ENCODE measurements around the gene BAZ2B.
"Not testable (repeated sequence)": the region's sequence is repeated elsewhere in the genome, so short reads cannot be mapped to it uniquely, and the experiment has no call there.

The BAZ2B gene

GRCh38 chr2:159550231-159550630, 66.1 kb downstream of the BAZ2B start:
- Histone ChIP-seq H3K4me1 (ENCODE audit: control insufficient read depth in 1 of 2, insufficient read depth in 2 of 2, low read length in 2 of 2) (no peaks in the 10 kb centered on the region), H3K27ac (ENCODE audit: low read length) (no peak overlapping the region), H3K4me3 (ENCODE audit: low read depth in 1 of 2, low read length in 2 of 2) (no peak overlapping the region), H3K9me3 (ENCODE audit: control insufficient read depth in 1 of 2, low read length in 2 of 2) (no peaks in the 10 kb centered on the region), H3K27me3 (ENCODE audit: low read depth, low read length) (no peaks in the 10 kb centered on the region), H3K36me3 (ENCODE audit: control insufficient read depth in 1 of 2, insufficient read depth in 2 of 2, low read length in 2 of 2) (peaks cover 0 to 4% of the 10 kb centered on the region in 2 donors)

GRCh38 chr2:159549234-159549633, 67.1 kb downstream of the BAZ2B start:
- Histone ChIP-seq H3K36me3 (ENCODE audit: control insufficient read depth in 1 of 2, insufficient read depth in 2 of 2, low read length in 2 of 2) (peaks cover 0 to 4% of the 10 kb centered on the region in 2 donors), H3K27me3 (ENCODE audit: low read depth, low read length) (no peaks in the 10 kb centered on the region), H3K4me3 (ENCODE audit: low read depth in 1 of 2, low read length in 2 of 2) (no peak overlapping the region), H3K4me1 (ENCODE audit: control insufficient read depth in 1 of 2, insufficient read depth in 2 of 2, low read length in 2 of 2) (no peaks in the 10 kb centered on the region), H3K9me3 (ENCODE audit: control insufficient read depth in 1 of 2, low read length in 2 of 2) (no peaks in the 10 kb centered on the region), H3K27ac (ENCODE audit: low read length) (no peak overlapping the region)

- no peaks in the 10 kb centered on the region for H3K4me1 ChIP-seq (ENCODE audit: control insufficient read depth in 1 of 2, insufficient read depth in 2 of 2, low read length in 2 of 2)
- peaks cover 6 to 9% of the 10 kb centered on the region in 2 donors for H3K36me3 ChIP-seq (ENCODE audit: control insufficient read depth in 1 of 2, insufficient read depth in 2 of 2, low read length in 2 of 2)
- H3K27me3 ChIP-seq (ENCODE audit: low read depth, low read length), result no peaks in the 10 kb centered on the region
- no peak overlapping the region for H3K27ac ChIP-seq (ENCODE audit: low read length)
- H3K4me3 ChIP-seq (ENCODE audit: low read depth in 1 of 2, low read length in 2 of 2), result no peak overlapping the region
- H3K9me3 ChIP-seq (ENCODE audit: control insufficient read depth in 1 of 2, low read length in 2 of 2), result peaks cover 3 to 5% of the 10 kb centered on the region in 2 donors
Observed at GRCh38 chr2:159546716-159547430, 69.5 kb downstream of the BAZ2B start.

- H3K4me3 ChIP-seq (ENCODE audit: low read depth in 1 of 2, low read length in 2 of 2), result no peak overlapping the region
- H3K27ac ChIP-seq (ENCODE audit: low read length), result no peak overlapping the region
- peaks cover 10 to 14% of the 10 kb centered on the region in 2 donors for H3K36me3 ChIP-seq (ENCODE audit: control insufficient read depth in 1 of 2, insufficient read depth in 2 of 2, low read length in 2 of 2)
- no peaks in the 10 kb centered on the region for H3K27me3 ChIP-seq (ENCODE audit: low read depth, low read length)
- peaks cover 5 to 6% of the 10 kb centered on the region in 2 donors for H3K9me3 ChIP-seq (ENCODE audit: control insufficient read depth in 1 of 2, low read length in 2 of 2)
- H3K4me1 ChIP-seq (ENCODE audit: control insufficient read depth in 1 of 2, insufficient read depth in 2 of 2, low read length in 2 of 2), result no peaks in the 10 kb centered on the region
Observed at GRCh38 chr2:159546039-159546438, 70.3 kb downstream of the BAZ2B start.

GRCh38 chr2:159545085-159545484, 71.3 kb downstream of the BAZ2B start:
- H3K9me3 ChIP-seq (ENCODE audit: control insufficient read depth in 1 of 2, low read length in 2 of 2), result peaks cover 5 to 6% of the 10 kb centered on the region in 2 donors
- no peak overlapping the region for H3K27ac ChIP-seq (ENCODE audit: low read length)
- H3K36me3 ChIP-seq (ENCODE audit: control insufficient read depth in 1 of 2, insufficient read depth in 2 of 2, low read length in 2 of 2), result peaks cover 10% of the 10 kb centered on the region in 2 donors
- no peak overlapping the region for H3K4me3 ChIP-seq (ENCODE audit: low read depth in 1 of 2, low read length in 2 of 2)
- H3K4me1 ChIP-seq (ENCODE audit: control insufficient read depth in 1 of 2, insufficient read depth in 2 of 2, low read length in 2 of 2), result no peaks in the 10 kb centered on the region
- H3K27me3 ChIP-seq (ENCODE audit: low read depth, low read length), result no peaks in the 10 kb centered on the region

GRCh38 chr2:159542101-159542500, 74.2 kb downstream of the BAZ2B start:
- H3K36me3 ChIP-seq (ENCODE audit: control insufficient read depth in 1 of 2, insufficient read depth in 2 of 2, low read length in 2 of 2), result peaks cover 10% of the 10 kb centered on the region in 2 donors
- no peak overlapping the region for H3K4me3 ChIP-seq (ENCODE audit: low read depth in 1 of 2, low read length in 2 of 2)
- H3K9me3 ChIP-seq (ENCODE audit: control insufficient read depth in 1 of 2, low read length in 2 of 2), result peaks cover 5 to 6% of the 10 kb centered on the region in 2 donors
- H3K27me3 ChIP-seq (ENCODE audit: low read depth, low read length), result no peaks in the 10 kb centered on the region
- H3K4me1 ChIP-seq (ENCODE audit: control insufficient read depth in 1 of 2, insufficient read depth in 2 of 2, low read length in 2 of 2), result no peaks in the 10 kb centered on the region
- H3K27ac ChIP-seq (ENCODE audit: low read length), result no peak overlapping the region

GRCh38 chr2:159539701-159540100, 76.6 kb downstream of the BAZ2B start:
- Histone ChIP-seq H3K36me3 (ENCODE audit: control insufficient read depth in 1 of 2, insufficient read depth in 2 of 2, low read length in 2 of 2) (peaks cover 10% of the 10 kb centered on the region in 2 donors), H3K4me1 (ENCODE audit: control insufficient read depth in 1 of 2, insufficient read depth in 2 of 2, low read length in 2 of 2) (no peaks in the 10 kb centered on the region), H3K27me3 (ENCODE audit: low read depth, low read length) (no peaks in the 10 kb centered on the region)

GRCh38 chr2:159538801-159539200, 77.5 kb downstream of the BAZ2B start:
- Histone ChIP-seq H3K27ac (ENCODE audit: low read length) (no peak overlapping the region), H3K4me3 (ENCODE audit: low read depth in 1 of 2, low read length in 2 of 2) (no peak overlapping the region), H3K9me3 (ENCODE audit: control insufficient read depth in 1 of 2, low read length in 2 of 2) (peaks cover 5 to 6% of the 10 kb centered on the region in 2 donors), H3K4me1 (ENCODE audit: control insufficient read depth in 1 of 2, insufficient read depth in 2 of 2, low read length in 2 of 2) (no peaks in the 10 kb centered on the region), H3K36me3 (ENCODE audit: control insufficient read depth in 1 of 2, insufficient read depth in 2 of 2, low read length in 2 of 2) (peaks cover 10% of the 10 kb centered on the region in 2 donors), H3K27me3 (ENCODE audit: low read depth, low read length) (no peaks in the 10 kb centered on the region)

More at GRCh38 chr2:159539701-159540100, 76.6 kb downstream of the BAZ2B start:
- no peak overlapping the region for H3K27ac ChIP-seq (ENCODE audit: low read length)
- no peak overlapping the region for H3K4me3 ChIP-seq (ENCODE audit: low read depth in 1 of 2, low read length in 2 of 2)
- peaks cover 5 to 6% of the 10 kb centered on the region in 2 donors for H3K9me3 ChIP-seq (ENCODE audit: control insufficient read depth in 1 of 2, low read length in 2 of 2)

GRCh38 chr2:159535261-159535660, 81.1 kb downstream of the BAZ2B start:
- not testable (repeated sequence) for H3K27ac ChIP-seq (ENCODE audit: low read length); H3K27me3 ChIP-seq (ENCODE audit: low read depth, low read length); H3K36me3 ChIP-seq (ENCODE audit: control insufficient read depth in 1 of 2, insufficient read depth in 2 of 2, low read length in 2 of 2); H3K4me3 ChIP-seq (ENCODE audit: low read depth in 1 of 2, low read length in 2 of 2); H3K9me3 ChIP-seq (ENCODE audit: control insufficient read depth in 1 of 2, low read length in 2 of 2); H3K4me1 ChIP-seq (ENCODE audit: control insufficient read depth in 1 of 2, insufficient read depth in 2 of 2, low read length in 2 of 2)

GRCh38 chr2:159531475-159531874, 84.9 kb downstream of the BAZ2B start:
- Histone ChIP-seq H3K27me3 (ENCODE audit: low read depth, low read length) (no peaks in the 10 kb centered on the region), H3K36me3 (ENCODE audit: control insufficient read depth in 1 of 2, insufficient read depth in 2 of 2, low read length in 2 of 2) (peaks cover 0 to 9% of the 10 kb centered on the region in 2 donors), H3K4me3 (ENCODE audit: low read depth in 1 of 2, low read length in 2 of 2) (no peak overlapping the region), H3K27ac (ENCODE audit: low read length) (no peak overlapping the region), H3K9me3 (ENCODE audit: control insufficient read depth in 1 of 2, low read length in 2 of 2) (no peaks in the 10 kb centered on the region), H3K4me1 (ENCODE audit: control insufficient read depth in 1 of 2, insufficient read depth in 2 of 2, low read length in 2 of 2) (no peaks in the 10 kb centered on the region)

- Histone ChIP-seq H3K9me3 (ENCODE audit: control insufficient read depth in 1 of 2, low read length in 2 of 2) (no peaks in the 10 kb centered on the region), H3K4me1 (ENCODE audit: control insufficient read depth in 1 of 2, insufficient read depth in 2 of 2, low read length in 2 of 2) (no peaks in the 10 kb centered on the region), H3K27me3 (ENCODE audit: low read depth, low read length) (no peaks in the 10 kb centered on the region), H3K36me3 (ENCODE audit: control insufficient read depth in 1 of 2, insufficient read depth in 2 of 2, low read length in 2 of 2) (peaks cover 0 to 9% of the 10 kb centered on the region in 2 donors), H3K4me3 (ENCODE audit: low read depth in 1 of 2, low read length in 2 of 2) (no peak overlapping the region), H3K27ac (ENCODE audit: low read length) (no peak overlapping the region)
Observed at GRCh38 chr2:159526433-159526832, 89.9 kb downstream of the BAZ2B start.

GRCh38 chr2:159525012-159525411, 91.3 kb downstream of the BAZ2B start:
- Histone ChIP-seq H3K4me1 (ENCODE audit: control insufficient read depth in 1 of 2, insufficient read depth in 2 of 2, low read length in 2 of 2) (no peaks in the 10 kb centered on the region), H3K4me3 (ENCODE audit: low read depth in 1 of 2, low read length in 2 of 2) (no peak overlapping the region), H3K27ac (ENCODE audit: low read length) (no peak overlapping the region), H3K36me3 (ENCODE audit: control insufficient read depth in 1 of 2, insufficient read depth in 2 of 2, low read length in 2 of 2) (peaks cover 0 to 9% of the 10 kb centered on the region in 2 donors), H3K27me3 (ENCODE audit: low read depth, low read length) (no peaks in the 10 kb centered on the region), H3K9me3 (ENCODE audit: control insufficient read depth in 1 of 2, low read length in 2 of 2) (no peaks in the 10 kb centered on the region)
